DOHH2 (cell line): ENCODE measurements around the gene ARHGAP4.

ENCODE experiments used
- CTCF ChIP-seq: fragments of 200-600 bp; sonication (generic); IDR thresholded peaks from one replicate; pipeline ENCODE4 v1.5.1; 2014; ENCODE audit warnings: antibody characterized with exemption, mild to moderate bottlenecking, low read depth, low read length; ENCODE audit not compliant: poor library complexity, severe bottlenecking
- EZH2phosphoT487 ChIP-seq: fragments of 200-600 bp; sonication (generic); IDR thresholded peaks from 2 replicates; pipeline ENCODE4 v1.6.1; 2017; ENCODE audit warnings: borderline replicate concordance, mild to moderate bottlenecking, antibody characterized with exemption, low read length, moderate library complexity, mixed read lengths

- TF ChIP-seq CTCF (no peak), EZH2phosphoT487 (no peak)
These were observed 44.5 kb upstream of the ARHGAP4 start for GRCh38 chrX:153970357-153971123.
